ENCODE measurements around the gene OSBP.

GRCh38 chr11:59544869-59545178 lies 70.8 kb downstream of the OSBP start:
- TF ChIP-seq ZBTB33 (IDR thresholded peaks at IDR 0.05; ENCODE audit: extremely low read depth, insufficient replicate concordance, low read length) (no peak), TCF7L2 (IDR thresholded peaks at IDR 0.05; ENCODE audit: borderline replicate concordance, extremely low read depth, insufficient read depth, insufficient read length) (no peak), SP1 (IDR thresholded peaks at IDR 0.05; ENCODE audit: low read depth) (no peak), CTCF (IDR thresholded peaks at IDR 0.05 in 2 of 3, conservative IDR thresholded peaks at IDR 0.05 in 1 of 3; ENCODE audit: borderline replicate concordance in 1 of 3, insufficient read depth in 1 of 3, low read depth in 2 of 3, low read length in 2 of 3) (no peak), CEBPB (IDR thresholded peaks at IDR 0.05; ENCODE audit: low read depth) (no peak), ELF1 (IDR thresholded peaks at IDR 0.05; ENCODE audit: borderline replicate concordance, low read depth) (no peak), ZNF274 (IDR thresholded peaks at IDR 0.05; ENCODE audit: low read depth, low read length) (no peak), POLR2AphosphoS5 (IDR thresholded peaks at IDR 0.05; ENCODE audit: low read depth, low read length) (no peak), POLR2A (IDR thresholded peaks at IDR 0.05; ENCODE audit: borderline replicate concordance, extremely low read depth, insufficient read depth, insufficient read length) (no peak), JUND (IDR thresholded peaks at IDR 0.05) (no peak), EZH2 (IDR thresholded peaks at IDR 0.05) (no peak), RAD21 (IDR thresholded peaks at IDR 0.05; ENCODE audit: low read depth) (no peak)
